AG04450 (cell line): ENCODE measurements around the gene ESPL1. TPM values are rescaled to one million over a fixed set of nuclear protein-coding genes. Genes with fewer than 3 reads are reported as not detected.

ENCODE experiments used
- CTCF ChIA-PET: fragments of 300-600, 350-600 bp; formaldehyde crosslinking; extraction: SDS; loops from one replicate; lab custom pipeline; 2022; ENCODE audit warnings: antibody characterized with exemption, inconsistent platforms; lab: Charles Lee
- POLR2A ChIA-PET: fragments of 350-600 bp; formaldehyde crosslinking; extraction: SDS; loops from one replicate; lab custom pipeline; 2021; ENCODE audit warnings: antibody characterized with exemption, inconsistent platforms; lab: Yijun Ruan, JAX
- DNase-seq: peaks from one replicate; pipeline ENCODE4 v3.0.0-alpha.2; 2011; ENCODE audit warnings: low read depth, low spot score
- H3K27ac ChIP-seq: one replicate; pipeline ENCODE4 v1.5.1; 2012; ENCODE audit warnings: low read depth, low read length, control low read depth
- H3K27me3 ChIP-seq: one replicate; pipeline ENCODE4 v1.6.0; 2012; ENCODE audit warnings: low read length; ENCODE audit not compliant: control insufficient read depth, insufficient read depth
- H3K4me3 ChIP-seq: 2 replicates; pipeline ENCODE4 v1.5.1; 2011; ENCODE audit warnings: mild to moderate bottlenecking, low read depth, low read length, control low read depth
- H3K9me3 ChIP-seq: 2 replicates; pipeline ENCODE4 v1.5.1; 2012; ENCODE audit warnings: low read length; ENCODE audit not compliant: control insufficient read depth, insufficient read depth
- CTCF ChIP-seq: IDR thresholded peaks from 2 replicates; pipeline ENCODE4 v1.5.1; 2011; ENCODE audit warnings: low read depth, low read length, control low read depth, inconsistent platforms
- polyA plus RNA-seq: library from polyadenylated mRNA; depleted of rRNA; stranded (reverse); fragments of >200 nt; gene quantifications from 2 replicates; pipeline ENCODE4 v1.2.3, GENCODE V29; 2011; rRNA removed

The ESPL1 gene
- polyA plus RNA-seq, 1 experiment = 1.6 TPM

GRCh38 chr12:53340398-53340797 lies 72.3 kb downstream of the ESPL1 start:
- no peak for TF ChIP-seq CTCF
- CTCF ChIA-PET = interaction anchor here (1.0 kb wide), 1 partner anchor 19 kb away, joined by 4 read pairs; the partner anchor contains the start of gene AAAS
- Histone ChIP-seq H3K27ac (no peak overlapping the region), H3K4me3 (no peak overlapping the region), H3K9me3 (no peaks in the 10 kb centered on the region), H3K27me3 (peaks cover 44% of the 10 kb centered on the region)
- DNase-seq = no peak
- POLR2A ChIA-PET = interaction anchor here (1.0 kb wide), 1 partner anchor 47 kb away, joined by 3 read pairs; no protein-coding TSS in a partner anchor

Other genes starting within 250 kb of the ESPL1 start
- 23.1 and 31.0 TPM in 2 replicates for gene TNS2, start 218.2 kb upstream of the ESPL1 start, polyA plus RNA-seq
- 15.4 and 17.6 TPM in 2 replicates for gene SPRYD3, start 188.9 kb upstream of the ESPL1 start, polyA plus RNA-seq
- gene IGFBP6, start 170.6 kb upstream of the ESPL1 start, polyA plus RNA-seq = 182 and 274 TPM in 2 replicates
- gene SOAT2, start 164.8 kb upstream of the ESPL1 start, polyA plus RNA-seq = 0.06 TPM in 1 of 2 replicates, not detected in the other
- 20.9 and 21.7 TPM in 2 replicates for gene ZNF740, start 87.6 kb upstream of the ESPL1 start, polyA plus RNA-seq
- gene CSAD, start 87.4 kb upstream of the ESPL1 start, polyA plus RNA-seq = 18.9 and 21.6 TPM in 2 replicates
- gene ITGB7, start 61.0 kb upstream of the ESPL1 start, polyA plus RNA-seq = 0.15 and 0.19 TPM in 2 replicates
- gene RARG, start 36.1 kb upstream of the ESPL1 start, polyA plus RNA-seq = 20.1 and 25.6 TPM in 2 replicates
- 970 and 991 TPM in 2 replicates for gene PFDN5, start 27.2 kb downstream of the ESPL1 start, polyA plus RNA-seq
- 47.8 and 63.2 TPM in 2 replicates for gene MYG1, start 31.4 kb downstream of the ESPL1 start, polyA plus RNA-seq
- gene AAAS, start 53.3 kb downstream of the ESPL1 start, polyA plus RNA-seq = 40.0 and 46.7 TPM in 2 replicates
- gene SP7, start 68.1 kb downstream of the ESPL1 start, polyA plus RNA-seq = not detected in 2 replicates
- gene SP1, start 111.9 kb downstream of the ESPL1 start, polyA plus RNA-seq = 44.6 and 45.9 TPM in 2 replicates
- not detected in 2 replicates for gene AMHR2, start 155.6 kb downstream of the ESPL1 start, polyA plus RNA-seq
- 71.4 and 92.8 TPM in 2 replicates for gene PRR13, start 173.4 kb downstream of the ESPL1 start, polyA plus RNA-seq
- gene PCBP2, start 183.8 kb downstream of the ESPL1 start, polyA plus RNA-seq = 286 and 408 TPM in 2 replicates
- gene MAP3K12, start 231.2 kb downstream of the ESPL1 start, polyA plus RNA-seq = 35.7 and 46.1 TPM in 2 replicates
- 25.0 and 33.0 TPM in 2 replicates for gene TARBP2, start 233.0 kb downstream of the ESPL1 start, polyA plus RNA-seq
- not detected in 2 replicates for gene NPFF, start 239.2 kb downstream of the ESPL1 start, polyA plus RNA-seq